Right lobe of liver (tissue), 6 donors: ENCODE measurements around the gene TTLL5. TPM values are rescaled to one million over a fixed set of nuclear protein-coding genes. Genes with fewer than 3 reads are reported as not detected.

Experiments
- ATAC-seq, 4 donors: fragments of 200-7000 bp; cut with Tn5 transposase; one replicate each; pipeline ENCODE4 v1.9.1; 2020; ENCODE audit warnings: mild to moderate bottlenecking in 4 of 4, moderate library complexity in 4 of 4
- DNase-seq, 3 donors: peaks; one replicate each; pipeline ENCODE4 v3.0.0-alpha.2; 2020
- H3K27ac ChIP-seq, 3 donors: fragments of 200-600 bp; one replicate each; pipeline ENCODE4 v1.8.0; 2022
- H3K27me3 ChIP-seq, 2 donors: fragments of 200-600 bp; one replicate each; pipeline ENCODE4 v1.8.0; 2022
- H3K36me3 ChIP-seq, 4 donors: fragments of 200-600 bp; sonication (generic) in 1 of 4; one replicate each; pipeline versions ENCODE4 v1.5.1 to v1.8.0; 2017 to 2022; ENCODE audit warnings: control low read depth in 1 of 4
- H3K4me1 ChIP-seq, 4 donors: fragments of 200-600 bp; sonication (generic) in 1 of 4; one replicate each; pipeline versions ENCODE4 v1.5.1 to v1.8.0; 2017 to 2022; ENCODE audit warnings: control low read depth in 1 of 4
- H3K4me3 ChIP-seq, 3 donors: fragments of 200-600 bp; one replicate each; pipeline ENCODE4 v1.8.0; 2022
- H3K9me3 ChIP-seq, 4 donors: fragments of 200-600 bp; sonication (generic) in 1 of 4; one replicate each; pipeline versions ENCODE4 v1.5.1 to v1.8.0; 2017 to 2022; ENCODE audit warnings: control low read depth in 1 of 4
- POLR2A ChIP-seq: fragments of 450-650 bp; IDR thresholded peaks from one replicate; pipeline ENCODE4 v1.6.1; 2017; ENCODE audit warnings: antibody characterized with exemption, mild to moderate bottlenecking
- WGBS: methylation state at CpG from one replicate; pipeline ENCODE4 v1.1.6; 2018; ENCODE audit warnings: low coverage, low lambda C conversion rate; ENCODE audit not compliant: insufficient coverage; ENCODE audit errors: missing lambda C conversion rate; 5-methylcytosine and 5-hydroxymethylcytosine counted together
- intact Hi-C, 2 donors: fragments of 100-400 bp; cut with DNase I; formaldehyde crosslinking; loops; one replicate each; pipeline versions ENCODE4 v1.11.2 to v1.14.1; 2022
- total RNA-seq, 6 experiments: library from RNA; depleted of rRNA in 2 of 6; stranded (reverse); fragments of >200 nt in 2 of 6; fragmentation: NEBNext Ultra II Directional in 3 of 6; extraction: Animal tissue kit (Norgen Biotek cat#: 25700) in 3 of 6; gene quantifications; one replicate each; pipeline versions ENCODE4 v1.1.0 to v1.2.4, GENCODE V29; 2016 to 2023
- TF ChIP-seq, protein P1 (sequence below), 4 donors: fragments of 200-600 bp in 3 of 4; fragments of 450-650 bp in 1 of 4; IDR thresholded peaks; one replicate each; pipeline versions ENCODE4 v1.5.1 to v1.8.0; 2016 to 2022; ENCODE audit warnings: antibody characterized with exemption in 4 of 4, mild to moderate bottlenecking in 2 of 4
- donor health status: DM: no; HTN: yes; CAD: no.
- donor health status: DM: no; HTN: no; CAD: no.
- donor health status: DM: no; HTN: no; CAD: no.
- donor health status: DM: no; HTN: yes; CAD: no.
- donor health status: DM: no; HTN: yes; CAD: no.

Gene TTLL5
- total RNA-seq, 6 experiments from 2014 or later = 7.4 to 13.8 (median 11.9) TPM

DNA sequence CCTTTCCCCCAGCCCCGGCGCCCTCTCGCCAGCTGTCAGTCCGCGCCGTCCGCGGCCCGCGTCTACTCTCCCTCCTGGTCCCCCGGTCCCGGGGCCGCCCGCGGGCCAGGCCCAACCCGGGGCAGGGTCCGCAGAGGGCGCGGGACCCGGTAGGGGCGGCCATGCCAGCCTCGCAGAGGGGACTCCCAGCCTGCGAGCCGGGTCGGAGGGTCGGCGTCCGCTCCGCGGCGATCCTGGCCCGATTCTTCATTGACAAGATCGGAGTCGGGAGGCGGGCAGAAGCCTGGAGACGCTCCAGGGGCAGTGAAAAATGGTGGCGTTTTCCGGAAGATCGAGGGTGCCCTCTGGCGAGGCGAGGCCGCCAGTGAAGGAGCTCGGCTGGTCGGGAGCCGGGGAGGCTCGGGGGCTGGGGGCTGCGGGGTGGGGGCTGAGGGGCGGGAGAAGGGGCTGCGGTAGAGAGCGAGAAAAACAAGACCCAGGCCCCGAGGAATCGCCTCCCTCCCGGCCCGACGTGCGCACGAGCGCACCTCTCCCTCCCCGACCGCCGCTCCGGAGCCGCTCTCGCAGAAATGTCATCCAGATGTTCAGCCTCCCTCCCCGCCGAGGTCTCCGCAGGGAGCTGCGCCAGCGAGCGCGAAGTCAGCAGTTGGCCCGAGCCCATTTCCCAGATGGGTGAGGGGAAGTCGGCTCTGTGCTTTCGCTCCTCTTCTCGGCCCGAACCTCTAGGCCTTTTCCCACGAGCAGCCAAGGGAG, 321.4 kb downstream of the TTLL5 start:
- peaks cover 0 to 33% (median 15%) of the 10 kb centered on the region in 4 donors for H3K4me1 ChIP-seq
- no peaks in the 10 kb centered on the region for H3K36me3 ChIP-seq
- WGBS = 1% methylated on average over 15 of the region's 77 CpGs
- intact Hi-C loops = loop anchor here (5.0 to 10.0 kb wide), 2 partner anchors 78 to 270 kb away; no protein-coding TSS in a partner anchor
- TF ChIP-seq POLR2A = no peak
- TF ChIP-seq, protein P1, sequence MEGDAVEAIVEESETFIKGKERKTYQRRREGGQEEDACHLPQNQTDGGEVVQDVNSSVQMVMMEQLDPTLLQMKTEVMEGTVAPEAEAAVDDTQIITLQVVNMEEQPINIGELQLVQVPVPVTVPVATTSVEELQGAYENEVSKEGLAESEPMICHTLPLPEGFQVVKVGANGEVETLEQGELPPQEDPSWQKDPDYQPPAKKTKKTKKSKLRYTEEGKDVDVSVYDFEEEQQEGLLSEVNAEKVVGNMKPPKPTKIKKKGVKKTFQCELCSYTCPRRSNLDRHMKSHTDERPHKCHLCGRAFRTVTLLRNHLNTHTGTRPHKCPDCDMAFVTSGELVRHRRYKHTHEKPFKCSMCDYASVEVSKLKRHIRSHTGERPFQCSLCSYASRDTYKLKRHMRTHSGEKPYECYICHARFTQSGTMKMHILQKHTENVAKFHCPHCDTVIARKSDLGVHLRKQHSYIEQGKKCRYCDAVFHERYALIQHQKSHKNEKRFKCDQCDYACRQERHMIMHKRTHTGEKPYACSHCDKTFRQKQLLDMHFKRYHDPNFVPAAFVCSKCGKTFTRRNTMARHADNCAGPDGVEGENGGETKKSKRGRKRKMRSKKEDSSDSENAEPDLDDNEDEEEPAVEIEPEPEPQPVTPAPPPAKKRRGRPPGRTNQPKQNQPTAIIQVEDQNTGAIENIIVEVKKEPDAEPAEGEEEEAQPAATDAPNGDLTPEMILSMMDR (IDR thresholded peaks at IDR 0.05) = peak; percentile 28 to 61 (median 56)
- H3K27ac ChIP-seq = peak overlapping the region; percentile 82 to 94 (median 84)
- no peaks in the 10 kb centered on the region for H3K27me3 ChIP-seq
- H3K4me3 ChIP-seq = peak overlapping the region; percentile 56 to 67 (median 66)
- no peaks in the 10 kb centered on the region for H3K9me3 ChIP-seq
- peak; percentile 84 to 88 (median 87) for DNase-seq
- peak; percentile 53 to 79 (median 74) for ATAC-seq

DNA sequence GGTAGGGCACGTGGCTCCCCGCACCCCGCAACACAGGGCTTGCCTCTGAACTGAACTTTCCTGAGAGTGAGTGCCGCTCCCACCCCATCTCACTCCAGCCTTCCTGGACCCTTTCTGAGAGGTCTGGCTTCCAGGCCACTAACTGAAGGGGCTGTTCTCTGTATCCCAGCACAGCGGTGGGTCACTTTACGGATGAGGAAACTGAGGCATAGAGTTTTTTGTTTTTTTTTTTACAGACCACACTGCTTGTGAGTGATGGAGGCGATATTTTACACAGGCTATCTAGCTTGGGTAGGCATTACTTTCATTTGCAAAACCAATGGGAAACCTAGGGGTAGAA, 321.9 kb downstream of the TTLL5 start:
- DNase-seq = no peak
- Histone ChIP-seq H3K27me3 (no peaks in the 10 kb centered on the region), H3K4me1 (peaks cover 0 to 27% (median 12%) of the 10 kb centered on the region in 4 donors), H3K4me3 (peak overlapping the region; percentile 56 to 67 (median 66)), H3K9me3 (no peaks in the 10 kb centered on the region), H3K27ac (peak overlapping the region in 2 of 3 donors; percentile 82 to 94), H3K36me3 (no peaks in the 10 kb centered on the region)
- no peak for TF ChIP-seq POLR2A
- intact Hi-C loops = loop anchor here (5.0 to 10.0 kb wide), 2 partner anchors 78 to 271 kb away; no protein-coding TSS in a partner anchor
- 52% methylated on average over 7 of the region's 7 CpGs for WGBS
- no peak for ATAC-seq

DNA sequence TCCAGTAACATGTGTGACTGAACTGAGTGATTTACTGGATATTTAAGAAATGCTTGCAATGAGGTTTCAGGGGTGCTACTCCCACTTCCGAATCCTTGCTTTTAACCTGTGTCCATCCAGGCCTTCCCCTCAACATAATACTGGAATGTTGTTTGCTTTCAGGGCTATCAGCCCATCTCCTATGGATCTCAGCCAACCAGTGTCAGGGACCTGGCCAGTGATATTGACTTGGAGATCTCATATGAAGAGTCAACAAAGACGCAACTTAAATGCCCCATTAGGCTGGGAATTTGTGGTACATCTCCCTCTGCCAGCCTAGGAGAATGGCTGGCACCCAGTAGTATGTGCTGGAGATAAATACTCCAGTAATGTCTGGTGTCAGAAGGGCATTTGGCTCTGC, 323.6 kb downstream of the TTLL5 start:
- no peaks in the 10 kb centered on the region for H3K9me3 ChIP-seq
- peak; percentile 33 for TF ChIP-seq POLR2A
- TF ChIP-seq, protein P1 (IDR thresholded peaks at IDR 0.05) = no peak
- intact Hi-C loops = loop anchor here (5.0 to 10.0 kb wide), 2 partner anchors 80 to 272 kb away; no protein-coding TSS in a partner anchor
- no peaks in the 10 kb centered on the region for H3K27me3 ChIP-seq
- WGBS = 36% methylated on average over 2 of the region's 2 CpGs
- peak overlapping the region; percentile 78 to 95 (median 80) for H3K27ac ChIP-seq
- H3K4me1 ChIP-seq = peaks cover 0 to 36% (median 18%) of the 10 kb centered on the region in 4 donors
- no peak overlapping the region for H3K4me3 ChIP-seq
- DNase-seq (peak in 2 of 3 donors; percentile 54 to 67), ATAC-seq (peak; percentile 28 to 41 (median 35))
- H3K36me3 ChIP-seq = no peaks in the 10 kb centered on the region

DNA sequence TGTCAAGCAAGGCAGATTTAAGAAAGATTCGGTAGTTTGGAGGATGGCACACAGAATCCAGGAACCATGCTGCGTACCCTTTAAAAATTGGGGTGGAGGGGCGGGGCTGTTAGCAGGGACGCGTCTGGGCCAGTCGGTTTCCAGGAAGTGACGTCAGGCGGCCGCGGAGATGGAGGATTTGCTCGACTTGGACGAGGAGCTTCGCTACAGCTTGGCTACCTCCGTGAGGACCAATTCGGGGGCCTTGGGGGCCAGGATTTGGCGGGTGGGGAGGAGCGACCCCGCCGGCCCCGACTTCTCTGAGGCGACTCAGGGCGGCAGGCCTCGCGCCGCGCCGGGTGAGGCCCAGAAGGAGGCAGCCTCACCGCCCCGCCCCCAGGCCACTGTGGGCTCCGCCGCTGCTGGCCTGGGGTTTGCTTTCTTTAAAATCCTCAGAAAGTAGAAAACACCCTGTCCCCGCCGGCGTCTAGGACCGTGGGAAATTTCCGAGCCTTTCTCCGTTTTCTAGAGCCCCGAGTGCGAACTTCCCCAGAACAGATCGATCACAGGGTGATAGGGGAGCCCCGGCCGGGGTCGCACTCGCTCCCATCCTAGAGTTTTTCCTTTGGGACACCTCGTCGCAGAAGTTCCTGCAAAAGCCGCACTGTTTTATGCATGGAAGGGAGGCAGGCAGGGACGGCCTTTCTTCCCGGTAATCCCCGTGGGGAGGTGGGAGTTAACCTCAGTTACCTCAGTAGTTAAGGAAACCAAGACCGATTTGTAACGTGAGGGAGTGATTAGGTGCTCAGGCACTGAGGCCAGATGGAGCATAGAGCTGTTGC, 324.8 kb downstream of the TTLL5 start, which contains the start of gene IFT43:
IFT43 (plus strand) TSS at position 146 of the 821 bp plus-strand sequence; CDS start at position 170, 24 bp downstream.
- 0% methylated on average over 16 of the region's 52 CpGs for WGBS

More for the DNA sequence above, 324.8 kb downstream of the TTLL5 start, which contains the start of gene IFT43:
- Histone ChIP-seq H3K4me3 (peak within 1 kb of the TSS; percentile 83 to 93 (median 88)), H3K36me3 (no peaks in the 10 kb centered on the region), H3K4me1 (peaks cover 0 to 38% (median 19%) of the 10 kb centered on the region in 4 donors), H3K9me3 (no peaks in the 10 kb centered on the region), H3K27ac (peak within 1 kb of the TSS; percentile 78 to 95 (median 80)), H3K27me3 (no peaks in the 10 kb centered on the region)
- intact Hi-C loops = loop anchor here in 1 of 2 donors (10.0 kb wide), 1 partner anchor 81 kb away; no protein-coding TSS in a partner anchor
- TF ChIP-seq POLR2A = peak; percentile 93
- TF ChIP-seq, protein P1 (IDR thresholded peaks at IDR 0.05) = no peak
- ATAC-seq (peak; percentile 38 to 60 (median 59)), DNase-seq (peak; percentile 93 to 95 (median 94))
